Right hindlimb (tissue), 1 donor: ENCODE data around the gene SCML2.
A peak's percentile ranks its signal among the peaks of the same experiment; 100 is the strongest.
"Not testable (repeated sequence)": the region's sequence is repeated elsewhere in the genome, so short reads cannot be mapped to it uniquely, and the experiment has no call there.

Experiments
- DNase-seq: peaks from one replicate; pipeline ENCODE4 v3.0.0-alpha.2; 2018

The SCML2 gene

GRCh38 chrX:18271309-18271708 lies 83.2 kb downstream of the SCML2 start:
- DNase-seq: no peak

GRCh38 chrX:18255059-18255458 lies 99.4 kb downstream of the SCML2 start:
- no peak for DNase-seq

GRCh38 chrX:18252644-18253359 lies 101.7 kb downstream of the SCML2 start:
- peak; percentile 17 for DNase-seq

GRCh38 chrX:18229646-18230045 lies 124.8 kb downstream of the SCML2 start:
- not testable (repeated sequence) for DNase-seq

- DNase-seq: no peak
Observed at GRCh38 chrX:18228069-18228468, 126.4 kb downstream of the SCML2 start.

- no peak for DNase-seq
Observed at GRCh38 chrX:18227458-18227857, 127.0 kb downstream of the SCML2 start.

GRCh38 chrX:18220786-18221185 lies 133.7 kb downstream of the SCML2 start, which contains the start of gene BEND2:
BEND2 (minus strand) TSS chrX:18220886; CDS start chrX:18220750, 136 bp downstream.
- DNase-seq: no peak

- no peak for DNase-seq
Observed at GRCh38 chrX:18210470-18210869, 144.0 kb downstream of the SCML2 start.

GRCh38 chrX:18206657-18207056 lies 147.8 kb downstream of the SCML2 start:
- no peak for DNase-seq

GRCh38 chrX:18203631-18204030 lies 150.9 kb downstream of the SCML2 start:
- DNase-seq: no peak

- no peak for DNase-seq
Observed at GRCh38 chrX:18194688-18195087, 159.8 kb downstream of the SCML2 start.
